Central memory CD8-positive, alpha-beta T cell (primary cell): ENCODE measurements around the gene CCDC192.
"Not testable (repeated sequence)": the region's sequence is repeated elsewhere in the genome, so short reads cannot be mapped to it uniquely, and the experiment has no call there.

Experiments used
- ATAC-seq: fragments of 150-1000 bp; cut with Tn5 transposase; replicated peaks from 2 replicates; pipeline ENCODE4 v1.10.0; 2022; ENCODE audit warnings: mild to moderate bottlenecking, moderate FRiP score, moderate number of reproducible peaks; ENCODE audit not compliant: poor library complexity, severe bottlenecking; ENCODE audit errors: extremely low read depth
- DNase-seq, 2 donors: peaks; one replicate each; pipeline ENCODE4 v3.0.0; 2021; ENCODE audit warnings: low spot score in 2 of 2
- H3K27ac Mint-ChIP-seq: one replicate; pipeline ENCODE4 v1.8.0; 2022; ENCODE audit warnings: low read depth, mild to moderate bottlenecking, moderate library complexity, mixed read lengths
- H3K27me3 Mint-ChIP-seq: one replicate; pipeline ENCODE4 v1.8.0; 2022; ENCODE audit warnings: mixed read lengths
- H3K36me3 Mint-ChIP-seq: one replicate; pipeline ENCODE4 v1.8.0; 2022; ENCODE audit warnings: mild to moderate bottlenecking, moderate library complexity, mixed read lengths; ENCODE audit not compliant: insufficient read depth
- H3K4me1 Mint-ChIP-seq: one replicate; pipeline ENCODE4 v1.8.0; 2022; ENCODE audit warnings: mixed read lengths
- H3K4me3 Mint-ChIP-seq: one replicate; pipeline ENCODE4 v1.8.0; 2022; ENCODE audit warnings: mild to moderate bottlenecking, moderate library complexity, mixed read lengths
- H3K9me3 Mint-ChIP-seq: one replicate; pipeline ENCODE4 v1.8.0; 2022; ENCODE audit warnings: mixed read lengths

The CCDC192 gene

GRCh38 chr5:127702926-127703561 is at the start of gene CCDC192:
CCDC192 (plus strand) TSS chr5:127703391; CDS start chr5:127703446, 55 bp downstream.
- no peaks in the 10 kb centered on the region for H3K9me3 Mint-ChIP-seq
- DNase-seq (no peak), ATAC-seq (no peak)
- no peaks in the 10 kb centered on the region for H3K36me3 Mint-ChIP-seq
- no peaks in the 10 kb centered on the region for H3K4me1 Mint-ChIP-seq
- no peak within 1 kb of the TSS for H3K27ac Mint-ChIP-seq
- no peak within 1 kb of the TSS for H3K4me3 Mint-ChIP-seq
- peaks cover 19% of the 10 kb centered on the region for H3K27me3 Mint-ChIP-seq

- DNase-seq (no peak), ATAC-seq (no peak)
- no peaks in the 10 kb centered on the region for H3K4me1 Mint-ChIP-seq
- no peaks in the 10 kb centered on the region for H3K9me3 Mint-ChIP-seq
- peaks cover 6% of the 10 kb centered on the region for H3K27me3 Mint-ChIP-seq
- no peak overlapping the region for H3K4me3 Mint-ChIP-seq
- H3K27ac Mint-ChIP-seq, result no peak overlapping the region
- peaks cover 2% of the 10 kb centered on the region for H3K36me3 Mint-ChIP-seq
Measured at GRCh38 chr5:127656825-127657224, 46.4 kb upstream of the CCDC192 start.

GRCh38 chr5:127660047-127660733 is 43.0 kb upstream of the CCDC192 start:
- no peaks in the 10 kb centered on the region for H3K4me1 Mint-ChIP-seq
- no peak overlapping the region for H3K27ac Mint-ChIP-seq
- H3K27me3 Mint-ChIP-seq, result peaks cover 20% of the 10 kb centered on the region
- ATAC-seq (no peak), DNase-seq (no peak)
- H3K4me3 Mint-ChIP-seq, result no peak overlapping the region
- peaks cover 3% of the 10 kb centered on the region for H3K36me3 Mint-ChIP-seq
- H3K9me3 Mint-ChIP-seq, result no peaks in the 10 kb centered on the region

GRCh38 chr5:127664093-127664492 is 39.1 kb upstream of the CCDC192 start:
- no peak for ATAC-seq
- Mint-ChIP-seq H3K4me1 (no peaks in the 10 kb centered on the region), H3K4me3 (no peak overlapping the region)

GRCh38 chr5:127665641-127666040 is 37.5 kb upstream of the CCDC192 start:
- ATAC-seq (no peak), DNase-seq (no peak)
- Mint-ChIP-seq H3K4me1 (no peaks in the 10 kb centered on the region), H3K36me3 (peaks cover 1% of the 10 kb centered on the region), H3K9me3 (no peaks in the 10 kb centered on the region), H3K4me3 (no peak overlapping the region), H3K27ac (no peak overlapping the region), H3K27me3 (peaks cover 14% of the 10 kb centered on the region)

More at GRCh38 chr5:127664093-127664492, 39.1 kb upstream of the CCDC192 start:
- H3K9me3 Mint-ChIP-seq, result no peaks in the 10 kb centered on the region
- peaks cover 1% of the 10 kb centered on the region for H3K36me3 Mint-ChIP-seq
- no peak for DNase-seq
- H3K27ac Mint-ChIP-seq, result no peak overlapping the region
- H3K27me3 Mint-ChIP-seq, result peaks cover 14% of the 10 kb centered on the region

- Mint-ChIP-seq H3K27ac (no peak overlapping the region), H3K36me3 (peaks cover 1% of the 10 kb centered on the region), H3K9me3 (no peaks in the 10 kb centered on the region), H3K4me3 (no peak overlapping the region), H3K27me3 (peaks cover 14% of the 10 kb centered on the region), H3K4me1 (no peaks in the 10 kb centered on the region)
- DNase-seq (no peak), ATAC-seq (no peak)
Measured at GRCh38 chr5:127666043-127666716, 37.0 kb upstream of the CCDC192 start.

GRCh38 chr5:127667926-127668325 is 35.3 kb upstream of the CCDC192 start:
- Mint-ChIP-seq H3K27ac (no peak overlapping the region), H3K4me3 (no peak overlapping the region), H3K27me3 (peaks cover 11% of the 10 kb centered on the region), H3K4me1 (no peaks in the 10 kb centered on the region), H3K9me3 (no peaks in the 10 kb centered on the region), H3K36me3 (peaks cover 1% of the 10 kb centered on the region)
- no peak for DNase-seq
- ATAC-seq, result no peak

GRCh38 chr5:127671218-127671617 is 32.0 kb upstream of the CCDC192 start:
- Mint-ChIP-seq H3K27ac (no peak overlapping the region), H3K4me1 (no peaks in the 10 kb centered on the region), H3K36me3 (no peaks in the 10 kb centered on the region), H3K4me3 (no peak overlapping the region), H3K27me3 (no peaks in the 10 kb centered on the region), H3K9me3 (no peaks in the 10 kb centered on the region)
- ATAC-seq (no peak), DNase-seq (no peak)

GRCh38 chr5:127673117-127673800 is 29.9 kb upstream of the CCDC192 start:
- ATAC-seq, result no peak
- H3K27me3 Mint-ChIP-seq, result no peaks in the 10 kb centered on the region
- H3K27ac Mint-ChIP-seq, result no peak overlapping the region

GRCh38 chr5:127676951-127677350 is 26.2 kb upstream of the CCDC192 start:
- not testable (repeated sequence) for H3K36me3 Mint-ChIP-seq, H3K4me1 Mint-ChIP-seq, H3K9me3 Mint-ChIP-seq, H3K27ac Mint-ChIP-seq, H3K27me3 Mint-ChIP-seq, DNase-seq, H3K4me3 Mint-ChIP-seq, ATAC-seq

More at GRCh38 chr5:127673117-127673800, 29.9 kb upstream of the CCDC192 start:
- Mint-ChIP-seq H3K4me1 (no peaks in the 10 kb centered on the region), H3K4me3 (no peak overlapping the region), H3K36me3 (no peaks in the 10 kb centered on the region), H3K9me3 (no peaks in the 10 kb centered on the region)
- DNase-seq, result no peak

GRCh38 chr5:127679691-127680330 is 23.4 kb upstream of the CCDC192 start:
- not testable (repeated sequence) for DNase-seq, ATAC-seq, H3K9me3 Mint-ChIP-seq, H3K4me1 Mint-ChIP-seq, H3K36me3 Mint-ChIP-seq, H3K27ac Mint-ChIP-seq, H3K27me3 Mint-ChIP-seq, H3K4me3 Mint-ChIP-seq

- no peak overlapping the region for H3K4me3 Mint-ChIP-seq
- DNase-seq (no peak), ATAC-seq (no peak)
- no peaks in the 10 kb centered on the region for H3K36me3 Mint-ChIP-seq
- no peaks in the 10 kb centered on the region for H3K4me1 Mint-ChIP-seq
- no peaks in the 10 kb centered on the region for H3K9me3 Mint-ChIP-seq
- no peak overlapping the region for H3K27ac Mint-ChIP-seq
- peaks cover 7% of the 10 kb centered on the region for H3K27me3 Mint-ChIP-seq
Measured at GRCh38 chr5:127680595-127680994, 22.6 kb upstream of the CCDC192 start.
